Stimulated activated CD4-positive, alpha-beta T cell treated with anti-CD3 and anti-CD28 coated beads, Interleukin-2, amount 100 ng/mL, for 4 hours (primary cell): ENCODE measurements around the gene CIAPIN1.
"Not testable (repeated sequence)": the region's sequence is repeated elsewhere in the genome, so short reads cannot be mapped to it uniquely, and the experiment has no call there.

Experiments
- DNase-seq: peaks from one replicate; pipeline ENCODE4 v3.0.0-alpha.2; 2020; ENCODE audit warnings: low read depth

The CIAPIN1 gene

DNA sequence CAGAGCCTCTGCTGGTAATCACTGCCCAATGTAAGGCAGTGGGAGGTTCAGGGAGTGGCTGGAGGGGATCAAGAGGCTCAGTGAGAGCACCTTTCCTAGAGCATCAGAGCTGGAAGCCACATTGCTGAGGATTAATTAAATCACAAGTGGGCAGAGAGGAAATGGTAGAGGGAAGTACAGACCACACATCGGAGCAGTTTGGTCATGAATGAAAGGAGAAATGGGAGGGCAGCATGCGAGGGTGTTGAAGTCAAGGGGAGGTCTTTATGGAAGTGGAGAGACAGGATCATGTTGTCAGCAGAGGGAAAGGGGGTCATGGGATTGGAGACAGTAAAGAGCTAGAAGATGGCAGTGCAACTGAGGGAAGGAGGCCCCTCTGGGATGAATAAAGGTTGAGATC, 40.3 kb downstream of the CIAPIN1 start:
- DNase-seq = no peak

DNA sequence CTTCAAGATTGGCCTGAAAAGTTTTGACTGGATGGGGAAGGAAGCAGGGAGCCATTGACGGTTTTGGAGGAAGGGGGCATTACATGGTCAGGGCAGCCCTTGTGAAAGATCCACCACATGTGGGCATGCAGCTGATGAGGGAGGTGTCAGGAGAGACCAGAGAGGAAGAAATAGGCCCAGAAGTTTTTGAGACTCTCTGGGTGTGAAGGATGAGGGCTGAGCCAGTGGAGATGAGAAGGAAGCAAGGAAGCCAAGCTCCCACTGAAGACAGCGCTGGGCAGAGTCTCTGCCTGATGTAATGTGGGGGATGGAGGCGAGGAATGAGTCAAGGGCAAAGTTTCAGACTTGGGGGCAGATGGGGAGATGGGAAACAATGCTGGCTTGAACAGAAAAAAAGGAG, 42.1 kb downstream of the CIAPIN1 start:
- no peak for DNase-seq

DNA sequence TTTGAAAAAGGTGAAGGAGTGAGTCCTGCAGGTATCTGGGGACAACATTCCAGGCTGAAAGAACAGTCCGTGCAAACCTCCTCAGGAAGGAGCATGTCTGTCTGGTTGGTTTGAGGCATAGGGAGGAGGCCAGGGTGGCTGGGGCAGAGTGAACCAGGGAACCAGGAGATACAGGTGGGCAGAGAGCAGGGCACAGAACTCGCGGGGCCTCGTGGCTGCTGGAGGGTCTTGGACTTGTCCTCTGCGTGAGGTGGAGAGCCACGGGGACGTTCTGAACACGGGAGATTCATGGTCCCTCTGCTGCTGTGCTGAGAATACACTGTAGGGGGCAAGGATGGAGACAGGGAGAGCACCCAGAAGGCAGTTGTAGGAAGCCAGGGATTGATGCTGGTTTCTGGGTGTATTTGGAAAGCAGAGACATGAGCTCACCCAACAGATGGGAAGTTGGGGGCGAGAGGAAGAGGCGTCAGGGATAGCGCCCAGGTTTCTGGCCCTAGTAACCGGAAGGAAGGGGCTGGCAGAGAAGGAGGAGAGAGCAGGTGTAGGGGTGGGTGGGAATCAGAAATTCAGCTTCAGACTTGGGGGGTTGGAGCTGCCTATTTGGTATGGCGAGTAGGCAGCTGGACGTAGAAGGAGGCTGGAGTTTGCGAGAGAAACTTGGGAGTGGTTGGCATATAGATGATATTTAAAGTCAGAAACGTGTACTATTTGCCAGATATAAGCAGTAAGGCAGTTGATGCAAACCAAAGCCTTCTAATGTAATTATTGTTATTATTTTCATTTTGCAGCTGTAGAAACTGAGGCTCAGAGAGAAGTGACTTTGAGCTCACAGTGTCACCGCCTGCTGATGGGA, 43.0 kb downstream of the CIAPIN1 start, which contains the start of gene CCL17:
TSS of gene CCL17 (plus strand) at position 803 of the 853 bp plus-strand sequence. CDS start 9,166 bp downstream, outside the sequence.
- no peak for DNase-seq

DNA sequence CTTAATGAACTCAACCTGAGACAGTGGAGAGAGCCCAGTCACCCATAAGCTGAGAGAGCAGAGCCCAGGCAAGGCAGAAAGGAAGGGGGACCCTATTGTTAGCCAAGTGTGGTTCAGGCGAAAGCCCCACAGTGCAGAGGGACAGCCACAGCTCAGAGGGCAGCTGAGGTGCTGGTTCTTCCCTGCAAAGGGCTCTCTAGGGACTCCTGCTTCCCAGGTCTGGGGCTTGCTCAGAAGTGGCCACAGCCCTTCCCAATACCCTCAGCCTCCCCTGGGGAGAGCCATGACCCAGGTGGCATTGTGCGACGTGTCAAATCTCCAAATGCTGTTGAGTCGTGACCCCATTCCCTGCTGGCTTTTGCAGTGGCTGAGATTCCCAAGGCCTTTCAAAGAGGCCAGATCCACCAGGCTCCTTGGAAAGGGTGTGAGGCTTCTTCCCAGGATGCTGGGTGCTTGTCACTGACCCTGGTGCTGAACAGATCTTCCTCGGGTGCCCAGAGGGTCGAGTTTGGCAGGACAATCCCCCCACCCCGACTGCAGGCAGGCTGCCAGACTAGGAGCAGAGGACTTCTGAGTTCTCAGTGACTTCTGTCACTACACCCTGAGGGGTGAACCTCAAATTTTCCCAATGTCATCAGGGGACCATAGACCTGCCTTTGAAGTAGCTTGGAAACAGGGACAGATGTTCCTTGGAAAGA, 45.1 kb downstream of the CIAPIN1 start:
- no peak for DNase-seq

DNA sequence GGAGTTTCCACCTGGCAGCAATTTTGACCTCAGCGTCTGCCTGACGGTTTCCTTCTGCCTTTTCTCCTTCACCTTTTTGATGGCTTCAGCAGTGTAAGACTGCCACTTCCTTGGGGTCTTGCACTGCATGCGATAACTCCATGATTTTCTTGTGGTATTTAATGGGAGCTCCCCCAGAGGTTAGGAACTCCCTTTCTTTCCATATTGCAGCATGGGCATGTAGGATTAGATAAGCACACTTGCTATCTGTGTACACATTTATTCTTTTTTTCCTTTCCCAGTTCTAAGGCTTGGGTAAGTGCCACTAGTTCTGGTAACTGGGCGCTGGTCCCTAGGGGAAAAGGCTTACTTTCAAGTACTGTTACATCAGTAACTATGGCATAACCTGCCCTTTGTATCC, 49.7 kb downstream of the CIAPIN1 start:
- DNase-seq = not testable (repeated sequence)

DNA sequence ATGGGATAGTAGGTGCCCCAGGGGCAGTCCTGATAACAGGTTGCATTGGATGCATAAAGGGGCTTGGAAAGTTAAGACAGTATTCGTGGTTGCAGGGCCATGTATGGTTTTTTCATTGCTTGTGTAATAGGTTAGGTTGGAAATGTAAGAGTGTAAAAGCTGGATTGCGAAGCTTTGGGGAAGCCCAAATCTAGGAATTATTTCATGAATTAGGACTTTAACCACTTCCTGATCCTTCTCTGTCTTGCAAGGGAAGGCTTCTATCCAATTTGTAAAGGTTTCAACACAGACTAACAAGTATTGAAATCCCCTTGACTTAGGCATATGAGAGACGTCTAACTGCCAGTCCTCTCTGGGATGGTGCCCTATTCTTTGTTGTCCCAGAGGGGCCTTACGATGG, 50.4 kb downstream of the CIAPIN1 start:
- DNase-seq = no peak

DNA sequence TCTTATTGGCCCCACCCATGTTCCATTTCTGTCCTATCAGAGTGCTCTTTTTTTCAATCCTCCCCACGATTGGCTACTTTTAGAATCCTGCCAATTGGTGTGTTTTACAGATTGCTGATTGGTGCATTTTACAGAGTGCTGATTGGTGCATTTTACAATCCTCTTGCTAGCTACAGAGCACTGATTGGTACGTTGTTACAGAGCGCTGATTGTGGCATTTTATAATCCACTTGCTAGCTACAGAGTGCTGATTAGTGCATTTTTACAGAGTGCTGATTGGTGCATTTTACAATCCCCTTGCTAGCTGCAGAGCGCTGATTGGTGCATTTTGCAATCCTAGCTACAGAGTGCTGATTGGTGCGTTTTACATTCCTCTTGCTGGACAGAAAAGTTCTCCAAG, 52.2 kb downstream of the CIAPIN1 start:
- DNase-seq = no peak

DNA sequence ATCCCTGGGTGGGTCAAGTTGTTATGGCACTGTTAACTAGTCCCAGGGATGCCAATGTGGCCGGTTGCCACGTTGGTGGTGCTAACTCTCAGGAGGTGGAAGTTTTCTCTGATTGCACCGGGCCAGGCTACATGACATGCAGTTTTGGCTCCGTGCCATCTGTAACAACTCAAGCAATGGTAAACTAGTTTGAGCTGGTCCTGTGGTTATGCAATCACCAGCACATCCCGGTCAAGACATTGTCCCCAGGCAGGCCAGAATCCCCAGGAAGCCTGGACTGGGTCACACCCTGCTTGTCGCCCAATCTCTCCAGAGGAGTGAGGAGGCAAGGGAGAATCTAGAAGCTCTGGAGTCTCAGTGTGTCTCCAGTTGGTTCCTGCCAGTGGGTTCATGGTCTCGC, 52.7 kb downstream of the CIAPIN1 start:
- no peak for DNase-seq

DNA sequence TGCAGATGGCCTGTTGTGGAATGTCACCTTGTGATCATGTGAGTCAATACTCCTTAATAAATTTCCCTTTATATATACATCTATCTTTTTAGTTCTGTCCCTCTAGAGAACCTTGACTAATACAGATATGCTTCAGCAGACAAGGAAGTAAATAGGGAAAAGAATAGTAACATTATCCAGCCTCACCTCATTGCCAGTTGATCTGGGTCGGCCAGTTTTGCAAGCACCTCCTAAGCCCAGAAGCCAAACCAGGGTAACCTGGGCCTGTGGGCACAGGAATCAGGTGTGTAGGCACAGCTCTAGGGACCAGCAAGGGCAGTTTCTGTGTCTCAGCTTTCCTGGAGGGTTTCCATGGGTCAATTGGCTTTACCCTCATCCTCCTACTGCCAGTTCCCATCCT, 54.5 kb downstream of the CIAPIN1 start:
- no peak for DNase-seq

DNA sequence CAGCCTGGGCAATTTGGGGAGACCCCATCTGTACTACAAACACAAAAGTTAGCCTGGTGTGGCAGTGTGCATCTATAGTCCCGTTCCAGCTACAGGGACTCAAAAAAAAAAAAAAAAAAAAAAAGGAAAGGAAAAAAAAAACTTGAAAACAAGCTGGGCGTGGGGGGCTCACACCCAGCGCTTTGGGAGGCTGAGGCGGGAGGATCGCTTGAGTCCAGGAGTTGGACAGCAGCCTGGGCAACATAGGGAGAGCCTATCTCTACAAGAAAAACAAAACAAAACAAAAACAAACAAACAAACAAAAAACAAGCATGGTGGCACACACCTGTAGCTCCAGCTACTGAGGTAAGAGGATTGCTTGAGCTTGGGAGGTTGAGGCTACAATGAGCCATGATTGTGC, 55.5 kb downstream of the CIAPIN1 start:
- DNase-seq = no peak

DNA sequence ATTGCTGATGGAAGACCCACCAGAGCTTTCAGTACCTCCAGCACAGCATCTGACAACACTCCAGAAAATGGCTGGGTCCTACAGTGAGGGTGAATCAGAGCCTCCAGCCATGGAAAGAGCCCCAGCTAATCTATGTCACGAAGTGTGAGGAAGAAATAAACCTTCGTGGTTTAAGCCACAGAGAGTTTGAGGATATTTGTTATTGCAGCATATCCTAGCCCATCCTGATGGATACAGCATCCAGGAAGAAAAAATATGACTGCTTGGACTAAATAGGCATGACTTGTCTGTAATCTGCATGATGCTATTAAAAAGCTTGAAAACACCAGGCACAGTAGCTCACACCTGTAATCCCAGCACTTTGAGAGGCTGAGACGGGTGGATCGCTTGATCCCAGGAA, 55.9 kb downstream of the CIAPIN1 start:
- DNase-seq = no peak

DNA sequence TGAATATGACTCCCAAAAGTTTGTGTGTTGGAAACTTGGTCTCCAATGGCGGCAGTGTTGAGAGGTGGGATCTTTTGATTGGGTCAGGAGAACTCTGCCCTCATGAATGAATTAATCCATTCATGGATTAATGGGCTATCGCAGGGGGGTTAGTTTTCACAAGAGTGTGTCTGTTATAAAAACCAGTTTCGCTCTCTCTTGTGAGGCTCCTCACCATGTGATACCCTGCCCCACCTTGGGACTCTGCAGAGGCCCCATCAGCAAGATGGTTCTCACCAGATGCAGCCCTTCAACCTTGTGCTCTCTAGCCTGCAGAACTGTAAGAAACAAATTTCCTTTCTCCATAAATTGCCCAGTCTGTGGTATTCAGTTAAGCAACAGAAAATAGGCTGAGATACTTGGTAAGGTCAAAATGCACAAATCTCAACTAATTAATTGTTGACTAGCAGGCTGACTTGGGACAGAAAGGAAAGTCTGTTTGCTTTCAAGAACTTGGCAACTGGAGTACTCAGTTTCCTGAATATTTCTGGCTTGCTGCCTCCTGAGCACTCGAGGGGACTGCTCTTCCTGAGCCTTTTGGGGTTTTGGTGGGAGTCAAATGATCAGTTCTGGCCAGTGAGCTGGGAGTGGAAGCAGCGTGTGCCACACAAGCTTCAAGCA, 56.4 kb downstream of the CIAPIN1 start:
- no peak for DNase-seq

DNA sequence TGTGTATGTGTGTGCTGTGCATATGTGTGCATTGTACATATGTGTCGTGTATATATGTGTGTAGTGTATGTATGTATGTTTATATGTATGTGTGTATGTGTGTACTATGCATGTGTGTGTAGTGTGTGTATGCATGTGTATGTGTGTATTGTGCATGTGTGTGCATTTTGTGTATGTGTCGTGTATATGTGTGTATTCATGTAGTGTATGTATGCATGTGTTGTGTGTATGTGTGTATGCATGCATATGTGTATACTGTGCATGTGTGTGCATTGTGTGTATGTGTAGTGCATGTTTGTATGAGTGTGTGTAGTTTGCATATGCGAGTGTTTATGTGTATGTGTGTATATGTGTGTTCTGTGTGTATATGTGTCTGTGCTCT, 58.1 kb downstream of the CIAPIN1 start:
- no peak for DNase-seq

DNA sequence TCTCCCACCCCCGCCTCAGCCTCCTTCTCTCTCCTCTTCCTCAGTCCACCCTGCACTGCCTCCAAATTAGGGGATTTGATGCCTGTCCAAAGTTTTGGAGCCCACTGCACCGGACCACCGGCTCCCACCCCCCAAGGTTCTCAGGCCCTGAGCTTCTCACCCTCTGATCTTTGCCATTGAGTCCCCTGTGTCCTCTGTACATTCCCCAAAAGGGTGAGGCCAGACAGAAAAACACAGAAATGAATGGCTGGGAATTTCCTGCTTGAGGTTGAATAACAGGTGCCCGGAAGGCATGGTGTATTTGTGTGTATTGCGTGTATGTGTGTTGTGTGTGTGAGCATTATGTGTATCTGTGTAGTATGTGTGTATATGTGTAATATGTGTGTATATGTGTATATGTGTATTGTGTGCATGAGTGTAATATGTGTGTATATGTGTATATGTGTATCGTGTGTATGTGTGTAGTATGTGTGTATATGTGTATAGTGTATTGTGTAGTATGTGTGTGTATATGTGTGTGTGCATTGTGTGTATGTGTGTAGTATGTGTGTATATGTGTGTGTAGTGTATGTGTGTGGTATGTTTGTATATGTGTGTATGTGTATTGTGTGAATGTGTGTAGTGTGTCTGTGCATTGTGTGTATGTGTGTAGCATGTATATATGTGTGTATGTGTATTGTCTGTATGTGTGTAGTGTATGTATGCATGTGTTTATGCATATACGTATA, 58.7 kb downstream of the CIAPIN1 start:
- no peak for DNase-seq

DNA sequence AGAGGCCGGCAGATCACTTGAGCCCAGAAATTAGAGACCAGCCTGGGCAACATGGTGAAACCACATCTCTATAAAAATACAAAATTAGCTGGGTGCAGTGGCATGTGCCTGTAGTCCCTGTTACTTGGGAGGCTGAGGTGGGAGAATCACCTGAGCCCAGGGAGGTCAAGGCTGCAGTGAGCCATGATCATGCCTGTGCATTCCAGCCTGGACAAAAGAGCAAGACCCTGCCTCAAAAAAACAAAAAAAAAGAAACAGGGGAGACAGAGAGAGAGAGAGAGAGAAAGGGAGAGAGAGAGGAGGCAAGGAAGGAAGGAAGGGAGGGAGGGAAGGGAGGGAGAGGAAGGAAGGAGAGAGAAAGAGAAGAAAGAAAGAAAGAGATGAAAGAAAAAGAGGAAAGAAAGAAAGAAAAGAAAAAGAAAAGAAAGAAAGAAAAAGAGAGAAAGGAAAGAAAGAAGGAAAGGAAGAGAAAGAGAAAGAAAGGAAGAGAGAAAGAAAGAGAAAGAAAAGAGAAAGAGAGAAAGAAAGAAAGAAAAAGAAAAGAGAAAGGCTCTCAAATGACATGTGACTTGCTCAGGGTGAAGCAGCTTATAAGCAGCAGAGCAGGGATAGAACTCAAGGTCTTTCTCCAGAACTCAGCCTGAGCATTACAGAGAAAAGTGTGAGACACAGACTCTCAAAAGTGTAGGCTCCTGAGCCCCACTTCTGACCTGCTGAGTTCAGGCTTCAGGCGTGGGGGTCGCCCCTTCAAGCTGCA, 59.4 kb downstream of the CIAPIN1 start:
- no peak for DNase-seq

DNA sequence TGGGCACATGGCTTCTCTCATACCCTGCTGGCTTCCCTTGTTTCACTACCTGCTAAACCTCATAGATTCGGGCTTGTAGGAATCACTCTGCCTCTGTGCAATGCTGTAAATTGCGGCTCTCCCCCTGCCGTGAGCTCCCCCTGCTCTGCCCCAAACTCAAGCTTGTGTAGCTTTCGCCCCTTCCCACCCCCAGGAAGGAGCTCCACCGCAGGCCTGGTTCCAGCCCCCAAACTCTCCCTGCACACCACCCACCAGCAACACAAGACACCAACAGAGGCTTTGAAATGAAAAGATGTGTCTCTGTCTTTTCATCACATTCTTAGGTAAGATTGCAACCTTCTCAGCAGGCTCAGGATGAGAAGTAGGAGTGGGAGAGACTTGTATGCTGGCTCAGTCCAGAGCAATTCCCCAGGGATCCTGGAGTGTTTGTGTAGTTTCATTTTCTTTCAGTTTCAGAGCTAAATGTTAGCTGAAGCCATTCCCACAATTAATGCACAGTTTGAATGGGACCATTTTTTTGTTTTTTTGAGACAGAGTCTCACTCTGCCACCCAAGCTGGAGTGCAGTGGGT, 60.7 kb downstream of the CIAPIN1 start:
- DNase-seq = no peak

DNA sequence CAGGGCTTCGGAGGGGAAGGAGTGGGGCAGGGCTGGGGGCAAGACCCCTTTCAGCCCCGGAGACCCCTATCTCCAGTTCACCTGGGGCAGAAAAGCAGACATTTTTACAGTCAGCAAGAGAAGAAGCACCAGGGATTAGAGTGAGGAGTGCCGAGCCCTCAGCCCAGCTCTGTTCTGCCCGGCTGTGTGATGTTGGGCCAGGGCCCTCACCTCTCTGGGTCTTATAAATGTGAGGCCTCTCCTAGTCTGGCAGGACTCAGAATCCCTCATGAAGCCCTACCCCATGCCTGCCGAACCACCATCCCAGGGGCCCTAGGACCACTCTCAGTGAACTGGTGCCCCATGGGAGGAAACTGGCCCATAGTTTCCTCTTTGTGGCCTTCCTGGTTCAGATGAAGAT, 62.1 kb downstream of the CIAPIN1 start:
- no peak for DNase-seq

DNA sequence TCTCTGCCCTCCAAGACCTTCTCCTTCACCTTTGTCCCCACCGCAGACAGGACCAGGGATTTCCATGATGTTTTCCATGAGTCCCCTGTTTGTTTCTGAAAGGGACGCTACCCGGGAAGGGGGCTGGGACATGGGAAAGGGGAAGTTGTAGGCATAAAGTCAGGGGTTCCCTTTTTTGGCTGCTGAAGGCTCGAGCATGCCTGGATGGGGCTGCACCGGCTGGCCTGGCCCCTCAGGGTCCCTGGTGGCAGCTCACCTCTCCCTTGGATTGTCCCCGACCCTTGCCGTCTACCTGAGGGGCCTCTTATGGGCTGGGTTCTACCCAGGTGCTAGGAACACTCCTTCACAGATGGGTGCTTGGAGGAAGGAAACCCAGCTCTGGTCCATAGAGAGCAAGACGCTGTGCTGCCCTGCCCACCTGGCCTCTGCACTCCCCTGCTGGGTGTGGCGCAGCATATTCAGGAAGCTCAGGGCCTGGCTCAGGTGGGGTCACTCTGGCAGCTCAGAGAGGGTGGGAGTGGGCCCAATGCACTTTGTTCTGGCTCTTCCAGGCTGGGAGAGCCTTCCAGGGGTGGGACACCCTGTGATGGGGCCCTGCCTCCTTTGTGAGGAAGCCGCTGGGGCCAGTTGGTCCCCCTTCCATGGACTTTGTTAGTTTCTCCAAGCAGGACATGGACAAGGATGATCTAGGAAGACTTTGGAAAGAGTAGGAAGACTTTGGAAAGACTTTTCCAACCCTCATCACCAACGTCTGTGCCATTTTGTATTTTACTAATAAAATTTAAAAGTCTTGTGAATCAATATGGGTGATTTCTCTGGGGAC, 62.7 kb downstream of the CIAPIN1 start:
- DNase-seq = no peak

DNA sequence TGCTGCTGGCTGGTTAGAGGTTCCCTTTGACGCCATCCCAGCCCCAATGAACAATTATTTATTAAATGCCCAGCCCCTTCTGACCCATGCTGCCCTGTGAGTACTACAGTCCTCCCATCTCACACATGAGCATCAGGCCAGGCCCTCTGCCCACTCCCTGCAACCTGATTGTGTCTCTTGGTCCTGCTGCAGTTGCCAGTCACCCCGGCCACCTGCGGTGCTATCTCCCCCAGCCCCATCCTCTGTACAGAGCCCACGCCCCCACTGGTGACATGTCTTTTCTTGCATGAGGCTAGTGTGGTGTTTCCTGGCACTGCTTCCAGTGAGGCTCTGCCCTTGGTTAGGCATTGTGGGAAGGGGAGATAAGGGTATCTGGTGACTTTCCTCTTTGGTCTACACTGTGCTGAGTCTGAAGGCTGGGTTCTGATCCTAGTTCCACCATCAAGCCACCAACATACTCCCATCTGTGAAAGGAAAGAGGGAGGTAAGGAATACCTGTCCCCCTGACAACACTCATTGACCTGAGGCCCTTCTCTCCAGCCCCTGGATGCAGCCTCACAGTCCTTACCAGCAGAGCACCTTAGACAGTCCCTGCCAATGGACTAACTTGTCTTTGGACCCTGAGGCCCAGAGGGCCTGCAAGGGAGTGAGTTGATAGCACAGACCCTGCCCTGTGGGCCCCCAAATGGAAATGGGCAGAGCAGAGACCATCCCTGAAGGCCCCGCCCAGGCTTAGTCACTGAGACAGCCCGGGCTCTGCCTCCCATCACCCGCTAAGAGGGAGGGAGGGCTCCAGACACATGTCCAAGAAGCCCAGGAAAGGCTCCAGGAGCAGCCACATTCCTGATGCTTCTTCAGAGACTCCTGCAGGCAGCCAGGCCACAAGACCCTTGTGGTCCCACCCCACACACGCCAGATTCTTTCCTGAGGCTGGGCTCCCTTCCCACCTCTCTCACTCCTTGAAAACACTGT, 63.6 kb downstream of the CIAPIN1 start:
- DNase-seq = no peak
